HG03066 (cell line): ENCODE measurements around the gene PNMA6E.

ENCODE experiments used
- ATAC-seq: cut with Tn5 transposase; IDR thresholded peaks from one replicate; pipeline ENCODE4 v1.9.1; 2021; ENCODE audit warnings: low read depth; ENCODE audit not compliant: unreplicated experiment

The PNMA6E gene

GRCh38 chrX:153401133-153401764 is at the start of gene PNMA6E:
TSS of gene PNMA6E (minus strand) at chrX:153401350. CDS start at chrX:153398849, 2,501 bp downstream.
- no peak for ATAC-seq

- ATAC-seq = no peak
Observed at GRCh38 chrX:153450949-153451277, 49.8 kb upstream of the PNMA6E start.

- ATAC-seq = no peak
Observed at GRCh38 chrX:153450114-153450948, 49.2 kb upstream of the PNMA6E start.

- ATAC-seq = no peak
Observed at GRCh38 chrX:153449368-153450113, 48.4 kb upstream of the PNMA6E start.

DNA sequence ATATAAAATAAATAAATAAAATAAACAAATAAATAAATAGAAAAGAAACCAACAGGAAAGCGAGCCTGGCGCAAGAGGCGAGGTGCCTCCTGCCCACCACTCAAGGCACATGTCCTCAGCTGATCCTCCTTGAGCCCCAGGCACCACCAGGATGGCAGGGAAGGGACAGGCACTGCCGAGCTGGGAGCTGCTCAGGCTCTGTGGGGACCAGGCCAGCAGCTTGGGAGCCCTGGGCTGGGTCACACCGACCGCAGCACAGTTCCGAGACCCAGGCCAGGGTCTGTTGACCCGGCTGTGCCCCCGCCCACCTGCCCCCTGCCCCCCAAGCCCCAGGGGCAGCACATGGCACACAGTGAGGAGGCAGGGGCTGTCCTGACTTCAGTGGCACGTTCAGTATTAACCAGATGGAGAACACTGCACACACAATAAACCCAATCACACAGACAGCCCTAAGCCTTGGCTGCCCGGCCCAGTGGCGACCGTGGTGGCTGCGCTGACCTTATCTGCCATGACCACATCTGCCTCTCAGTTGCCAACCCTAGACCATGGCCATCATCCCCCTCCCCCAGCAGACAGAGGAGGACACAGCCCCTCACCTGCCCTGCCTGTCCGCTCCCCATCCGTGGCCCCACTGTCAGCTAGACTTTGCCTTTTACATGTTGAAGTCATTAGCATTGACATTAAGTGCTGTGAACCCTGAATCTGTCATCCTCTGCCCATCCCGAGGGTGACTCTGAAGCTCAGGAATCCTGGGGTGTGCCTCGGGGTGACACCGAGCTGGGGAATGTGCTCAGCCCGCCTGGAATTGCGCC is 47.6 kb upstream of the PNMA6E start:
- no peak for ATAC-seq

DNA sequence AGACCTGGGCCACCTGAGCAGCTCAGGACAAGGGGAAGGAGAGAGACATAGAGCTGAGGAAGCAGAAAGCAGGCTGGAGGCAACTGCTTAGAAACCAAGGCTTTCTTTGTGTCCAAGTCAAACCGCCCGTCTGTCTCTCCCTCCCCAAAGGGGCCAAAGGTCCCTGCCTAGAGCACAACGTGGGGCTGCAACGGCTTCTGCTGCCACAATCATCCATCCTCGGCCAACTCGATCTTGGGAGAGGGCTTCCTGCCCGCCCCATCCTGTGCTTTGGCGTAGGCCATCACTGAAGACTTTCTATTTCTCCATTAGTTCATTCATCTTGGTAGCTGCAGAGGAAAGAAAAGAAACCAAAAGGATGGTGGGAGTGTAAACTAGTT is 46.4 kb upstream of the PNMA6E start:
- ATAC-seq = no peak

- ATAC-seq = no peak
Observed at GRCh38 chrX:153446950-153447580, 45.9 kb upstream of the PNMA6E start.

GRCh38 chrX:153446636-153446936 is 45.4 kb upstream of the PNMA6E start:
- no peak for ATAC-seq

DNA sequence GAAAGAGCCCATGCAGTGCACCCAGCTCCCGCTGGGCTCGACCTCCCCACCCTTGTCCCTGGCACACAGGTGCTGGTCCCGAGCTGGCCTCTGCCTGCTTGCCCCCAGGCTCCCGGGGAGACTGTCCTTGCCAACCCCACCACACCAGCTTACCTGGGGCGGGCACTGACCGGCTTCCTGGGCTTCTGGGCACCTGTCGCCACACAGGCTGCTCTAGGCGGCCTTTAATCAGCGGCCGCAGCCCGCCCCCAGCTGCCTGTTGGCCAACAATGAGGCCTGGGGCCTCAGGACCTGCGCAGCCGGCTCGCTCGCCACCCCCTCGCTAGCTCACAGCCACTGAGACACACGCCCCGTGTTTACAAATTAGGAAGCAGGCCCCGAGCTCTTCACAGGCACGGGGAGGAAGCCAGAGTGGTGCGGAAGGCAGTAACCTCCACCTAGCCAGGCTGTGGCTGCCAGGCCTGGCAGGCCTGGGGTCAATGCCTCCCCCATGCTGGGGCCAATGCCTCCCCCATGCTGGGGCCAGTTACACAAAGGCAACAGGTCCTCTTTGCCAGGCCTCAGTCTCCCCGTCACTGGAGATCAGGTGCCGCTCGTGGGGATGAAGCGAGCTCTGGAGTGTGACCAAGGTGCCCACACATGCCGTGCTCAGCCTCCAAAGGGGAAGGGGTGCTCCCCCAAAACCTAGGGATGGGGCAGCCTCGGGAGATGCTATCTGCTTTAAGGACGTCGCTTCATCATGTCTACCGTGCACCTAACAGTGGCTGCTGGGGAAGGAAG is 44.9 kb upstream of the PNMA6E start, which contains the start of gene TREX2:
Gene TREX2 (minus strand): TSS at position 201 of the 780 bp plus-strand sequence. CDS start 626 bp downstream, outside the sequence.
- ATAC-seq = no peak

GRCh38 chrX:153445106-153445855 is 44.1 kb upstream of the PNMA6E start:
- ATAC-seq = no peak

DNA sequence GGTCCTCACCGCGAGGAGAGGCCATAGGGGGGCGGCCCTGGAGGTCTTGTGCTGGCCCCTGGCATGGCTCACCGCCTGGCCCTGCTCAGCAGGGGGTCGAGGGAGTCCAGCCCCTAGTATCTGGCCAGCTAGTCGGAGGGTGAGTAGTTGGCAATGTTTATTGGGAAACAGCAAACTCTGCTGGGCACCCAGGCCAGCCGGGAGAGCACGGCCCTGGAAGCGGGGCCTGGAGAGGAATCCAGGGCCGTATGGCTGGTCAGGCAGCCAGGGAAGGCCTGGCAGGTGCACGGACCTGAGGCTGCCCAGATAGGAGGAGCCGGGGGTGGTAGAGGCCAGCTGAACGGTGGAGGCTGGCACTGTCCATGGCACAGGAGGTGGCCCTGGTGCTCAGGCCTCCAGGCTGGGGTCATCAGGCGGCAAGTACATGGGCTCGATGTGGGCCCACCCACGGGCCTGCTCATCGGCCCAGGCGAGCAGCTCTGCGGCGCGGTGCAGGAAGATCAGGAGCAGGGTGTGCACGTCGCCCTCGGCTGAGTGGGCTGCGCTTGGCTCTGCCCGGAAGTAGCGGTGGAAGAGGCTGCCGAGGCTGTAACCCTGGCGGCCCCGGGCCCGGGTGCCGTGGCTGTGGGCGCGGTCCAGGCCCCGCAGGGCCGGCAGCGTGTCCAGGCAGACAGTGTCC is 43.3 kb upstream of the PNMA6E start:
- no peak for ATAC-seq

DNA sequence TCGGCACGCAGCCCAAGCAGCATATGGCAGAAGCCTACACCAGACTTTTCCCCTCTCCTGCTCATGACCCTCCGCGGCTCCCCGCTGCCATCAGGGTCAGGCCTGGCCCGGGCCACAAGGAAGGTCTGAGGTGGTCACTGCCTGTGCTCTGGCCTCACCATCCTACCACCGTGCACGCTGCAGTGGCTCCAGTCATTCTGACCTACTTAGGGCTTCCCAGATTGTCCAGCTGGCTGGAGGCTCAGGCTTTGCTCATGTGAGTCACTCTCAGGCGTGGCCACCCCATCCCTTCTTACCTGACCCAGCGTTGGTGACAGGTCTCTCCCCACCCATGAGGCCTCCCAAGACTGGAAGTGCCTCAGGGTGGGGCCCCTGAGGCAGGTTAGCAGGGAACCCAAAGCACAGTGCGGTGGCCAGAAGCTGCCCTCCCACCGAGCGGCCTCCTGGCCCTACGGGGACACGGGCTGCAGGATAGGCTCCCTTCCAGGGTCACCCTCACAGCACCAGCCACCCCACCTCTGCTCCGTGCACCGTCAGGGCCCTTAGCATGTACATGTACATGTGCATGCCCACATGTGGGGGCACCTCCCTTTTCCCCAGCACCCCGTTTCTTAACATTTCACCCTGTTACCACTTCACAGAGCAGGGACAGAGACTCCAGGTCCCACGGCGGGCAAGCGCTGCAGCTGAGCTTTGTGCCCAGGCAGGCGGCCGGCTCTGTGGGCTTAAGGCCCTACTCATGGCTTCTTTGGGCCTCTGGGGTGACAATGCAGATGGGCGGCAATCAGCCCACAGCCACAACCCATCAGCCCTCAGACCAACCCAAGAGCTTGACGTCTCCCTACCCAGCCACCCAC is 42.6 kb upstream of the PNMA6E start:
- ATAC-seq = no peak

GRCh38 chrX:153442463-153442862 is 41.3 kb upstream of the PNMA6E start:
- ATAC-seq = no peak

GRCh38 chrX:153441981-153442380 is 40.8 kb upstream of the PNMA6E start:
- ATAC-seq = no peak

DNA sequence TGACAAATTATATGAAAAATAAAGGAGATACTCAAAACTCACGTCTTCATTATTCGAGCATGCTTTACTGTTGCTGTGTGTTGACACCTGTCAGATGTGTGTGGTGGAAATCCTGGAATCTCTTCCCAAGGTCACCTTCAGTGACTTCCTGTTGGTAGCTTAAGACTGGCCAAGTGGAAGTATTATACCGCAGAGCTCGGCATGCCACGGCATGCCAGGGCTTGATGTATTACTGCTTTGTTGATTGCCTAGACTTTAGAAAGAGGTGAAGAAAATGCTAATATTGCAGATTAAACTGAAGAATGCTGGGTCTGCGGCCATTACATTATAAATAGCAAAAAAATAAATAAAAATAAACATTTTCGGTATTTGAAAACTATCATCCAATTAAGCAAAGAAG is 40.1 kb upstream of the PNMA6E start:
- no peak for ATAC-seq

DNA sequence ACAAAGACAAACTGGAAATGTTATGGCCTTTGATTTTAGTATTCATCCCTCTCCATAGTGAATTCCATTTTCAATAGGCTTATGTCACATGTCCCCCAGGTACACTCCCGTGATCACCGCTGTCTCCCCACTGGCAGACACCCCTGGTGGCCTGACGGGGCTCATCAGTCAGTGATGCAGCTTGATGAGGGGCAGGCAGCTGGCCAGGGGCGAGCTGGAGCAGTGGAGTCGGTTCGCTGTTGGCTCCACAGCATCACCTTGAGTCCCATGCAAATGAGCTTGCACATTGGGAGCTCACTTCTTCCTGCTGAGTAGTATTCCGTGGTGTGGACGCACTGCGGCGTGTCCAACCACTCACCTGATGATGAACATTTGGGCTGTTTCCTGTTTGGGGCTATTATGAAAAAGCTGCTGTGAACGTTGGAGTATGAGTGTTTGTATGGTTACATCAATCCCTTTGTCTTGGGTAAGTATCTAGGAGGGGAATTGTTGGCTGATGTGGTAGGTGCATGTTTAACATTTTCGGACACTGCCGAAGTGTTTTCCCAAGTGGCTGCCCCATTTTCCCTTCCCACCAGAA is 39.5 kb upstream of the PNMA6E start:
- ATAC-seq = no peak

GRCh38 chrX:153439977-153440376 is 38.8 kb upstream of the PNMA6E start:
- no peak for ATAC-seq
